GM18861 (cell line): ENCODE results near the gene INKA2.
"Not testable (repeated sequence)": the region's sequence is repeated elsewhere in the genome, so short reads cannot be mapped to it uniquely, and the experiment has no call there.

Experiments
- ATAC-seq: cut with Tn5 transposase; IDR thresholded peaks from one replicate; pipeline ENCODE4 v1.9.1; 2021; ENCODE audit not compliant: unreplicated experiment

The INKA2 gene

DNA sequence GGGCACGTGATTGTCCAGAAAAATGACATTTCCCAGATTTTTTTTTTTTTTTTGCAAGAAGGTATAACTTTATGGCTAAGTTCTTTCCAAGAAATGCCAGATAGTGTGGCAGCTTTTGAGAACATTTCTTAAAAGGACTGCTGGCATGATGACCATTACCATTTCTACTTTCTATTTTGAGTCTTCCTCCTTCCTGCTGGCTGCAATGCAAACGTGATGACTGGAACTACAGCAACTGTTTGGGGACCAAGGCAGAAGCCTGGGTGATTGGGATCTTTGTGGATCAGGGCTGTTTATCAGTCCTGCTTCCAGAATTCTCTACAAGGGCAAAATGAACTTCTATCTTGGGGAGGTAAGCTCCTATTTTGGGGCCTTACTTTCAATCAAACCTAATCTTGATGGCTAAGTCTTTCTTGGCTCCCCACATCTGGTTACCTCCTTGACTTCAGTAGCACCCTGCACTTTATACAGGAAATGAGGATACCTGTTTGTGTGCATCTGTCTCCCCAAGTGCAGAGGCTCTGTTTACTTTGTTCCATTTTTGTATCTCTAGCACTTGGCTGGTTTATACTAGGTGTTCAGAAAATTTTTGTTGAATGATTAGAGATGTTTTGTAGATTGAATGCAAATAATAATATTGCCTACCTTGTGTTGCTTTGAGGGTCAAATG, 12.8 kb upstream of the INKA2 start:
- no peak for ATAC-seq

- no peak for ATAC-seq
Observed at GRCh38 chr1:111750856-111751255, 11.7 kb upstream of the INKA2 start.

GRCh38 chr1:111749628-111750027, 10.4 kb upstream of the INKA2 start:
- no peak for ATAC-seq

DNA sequence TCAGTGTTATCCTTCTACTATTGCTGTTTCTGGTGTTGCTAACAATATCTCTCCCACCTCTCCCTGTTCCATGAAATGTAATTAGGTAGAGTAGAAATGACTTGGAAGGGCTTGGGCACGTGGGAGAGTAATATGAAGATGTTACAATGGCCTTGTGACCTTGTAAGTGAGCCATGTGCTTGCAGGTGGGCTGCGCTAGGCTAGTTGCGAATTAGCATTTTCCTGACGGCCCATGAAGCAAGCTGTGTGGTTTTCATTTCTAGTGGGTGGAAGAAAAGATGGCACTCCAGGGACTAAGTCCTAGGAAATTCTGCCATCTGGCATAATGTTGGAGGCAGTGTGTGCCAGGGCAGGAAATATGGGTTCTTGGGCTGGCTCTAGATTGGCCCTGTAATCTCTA, 8.8 kb upstream of the INKA2 start:
- ATAC-seq = no peak

DNA sequence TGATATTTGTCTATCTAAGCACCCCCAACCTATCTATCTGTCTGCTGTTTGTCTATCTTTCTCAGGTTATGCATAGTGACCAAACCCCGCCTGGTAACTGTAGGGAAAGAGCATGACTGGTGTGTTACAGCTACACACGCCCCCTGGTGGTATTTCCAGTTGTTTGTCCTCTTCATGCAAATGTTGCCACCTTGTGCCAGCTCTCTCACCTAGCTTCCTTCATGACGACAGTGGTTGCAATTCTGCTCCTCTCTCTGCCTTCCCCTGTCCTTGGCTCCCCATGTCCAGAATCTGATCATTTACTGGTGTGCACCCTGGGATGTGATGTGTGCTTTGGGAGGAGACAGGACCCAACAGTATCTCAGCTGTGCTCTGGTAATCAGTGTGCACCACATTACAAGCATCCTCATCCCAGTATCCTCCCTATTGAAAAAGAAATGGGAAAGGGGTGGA, 8.1 kb upstream of the INKA2 start:
- no peak for ATAC-seq

- ATAC-seq = no peak
Observed at GRCh38 chr1:111746614-111746999, 7.4 kb upstream of the INKA2 start.

DNA sequence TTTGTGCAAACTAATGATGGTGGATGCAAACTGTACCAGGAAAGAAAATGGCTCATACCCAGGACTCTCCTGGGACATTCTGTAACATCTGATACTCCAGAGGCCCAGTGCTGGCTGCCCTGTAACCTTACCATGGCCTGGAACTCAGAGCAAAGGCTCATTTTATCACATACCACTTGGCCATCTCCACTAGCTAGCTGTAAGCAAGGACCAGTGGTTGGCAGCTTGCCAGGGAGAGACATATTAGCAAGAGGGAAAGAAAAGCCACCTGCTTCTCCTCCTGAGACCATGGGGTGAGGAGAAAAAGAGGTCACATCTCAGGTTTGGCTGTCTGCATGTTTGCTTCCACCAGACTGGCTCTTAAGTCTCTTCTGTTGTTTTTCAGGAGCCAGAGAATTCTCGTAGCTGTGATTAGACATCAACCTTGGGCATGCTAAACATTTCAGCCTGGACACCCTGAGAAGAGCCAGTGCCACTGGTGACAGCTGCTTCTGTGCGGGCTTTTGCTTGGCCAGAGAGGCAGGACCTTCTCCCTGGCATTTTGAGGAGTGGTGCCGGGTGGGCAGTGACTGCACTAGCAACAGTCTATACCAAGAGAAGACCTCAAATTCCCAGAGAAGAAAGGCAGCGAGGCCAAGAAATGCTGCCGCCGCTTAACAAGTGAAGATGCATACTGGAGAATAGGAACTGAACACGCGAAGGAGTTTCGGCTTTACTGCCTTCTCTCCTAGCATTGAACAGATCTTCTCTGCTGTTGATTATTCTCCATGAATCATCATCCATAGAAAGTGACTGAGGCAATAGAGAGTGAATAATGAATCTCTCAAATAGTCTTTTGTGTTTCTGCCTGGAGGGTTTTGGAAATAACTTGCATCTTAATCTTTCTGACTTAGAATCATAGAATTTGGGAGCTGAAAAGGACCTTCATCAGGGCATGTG, 6.7 kb upstream of the INKA2 start:
- no peak for ATAC-seq

DNA sequence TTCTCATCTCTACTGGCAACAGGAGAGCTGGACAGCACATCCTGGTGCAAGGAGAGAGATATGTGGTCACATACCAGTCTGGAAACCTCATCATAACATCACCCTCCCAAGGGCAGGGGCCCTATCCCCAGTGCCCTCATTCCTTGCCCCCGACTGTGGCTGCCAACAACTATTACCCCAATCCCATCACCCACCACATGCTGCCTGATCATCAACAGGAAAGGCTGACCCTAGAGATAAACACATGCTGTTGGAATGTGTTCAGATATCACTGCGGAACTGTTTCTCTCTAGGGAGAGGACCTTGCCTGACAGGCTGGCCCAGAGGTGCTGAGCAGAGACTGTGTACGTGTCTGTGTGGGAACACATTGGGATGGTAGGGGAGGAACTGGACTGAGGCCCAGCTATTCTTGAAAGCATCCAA, 4.5 kb upstream of the INKA2 start:
- no peak for ATAC-seq

DNA sequence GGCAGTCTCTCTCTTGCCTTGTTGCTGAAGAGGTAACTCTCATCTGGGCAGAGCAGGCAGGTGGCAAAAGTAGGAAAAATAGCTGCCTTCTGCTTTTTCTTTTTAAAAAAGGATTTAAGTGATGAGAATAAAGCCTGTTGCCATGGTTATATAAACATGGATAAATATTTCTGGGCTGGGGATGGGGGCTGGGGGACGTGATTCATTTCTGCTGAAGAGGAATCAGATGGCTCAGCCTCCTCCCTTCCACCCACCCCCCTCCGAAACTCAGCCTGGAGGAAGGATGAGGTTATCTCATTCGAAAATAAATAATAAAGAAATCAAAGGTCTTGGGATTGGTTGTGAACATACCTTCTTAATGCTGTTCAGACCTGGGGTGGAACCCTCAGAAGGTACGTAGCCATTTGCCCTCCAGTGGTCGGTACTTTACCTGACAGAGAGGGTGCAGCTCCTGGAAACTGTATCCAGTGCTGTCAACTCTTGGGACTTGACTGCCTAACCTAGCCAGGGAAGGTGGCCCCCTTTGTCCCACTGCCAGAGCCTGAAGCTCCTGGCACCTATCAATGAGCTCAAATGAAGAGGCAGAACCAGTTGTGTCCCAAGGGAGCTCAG, 3.8 kb upstream of the INKA2 start:
- ATAC-seq = no peak

GRCh38 chr1:111742292-111742691, 3.1 kb upstream of the INKA2 start:
- not testable (repeated sequence) for ATAC-seq

DNA sequence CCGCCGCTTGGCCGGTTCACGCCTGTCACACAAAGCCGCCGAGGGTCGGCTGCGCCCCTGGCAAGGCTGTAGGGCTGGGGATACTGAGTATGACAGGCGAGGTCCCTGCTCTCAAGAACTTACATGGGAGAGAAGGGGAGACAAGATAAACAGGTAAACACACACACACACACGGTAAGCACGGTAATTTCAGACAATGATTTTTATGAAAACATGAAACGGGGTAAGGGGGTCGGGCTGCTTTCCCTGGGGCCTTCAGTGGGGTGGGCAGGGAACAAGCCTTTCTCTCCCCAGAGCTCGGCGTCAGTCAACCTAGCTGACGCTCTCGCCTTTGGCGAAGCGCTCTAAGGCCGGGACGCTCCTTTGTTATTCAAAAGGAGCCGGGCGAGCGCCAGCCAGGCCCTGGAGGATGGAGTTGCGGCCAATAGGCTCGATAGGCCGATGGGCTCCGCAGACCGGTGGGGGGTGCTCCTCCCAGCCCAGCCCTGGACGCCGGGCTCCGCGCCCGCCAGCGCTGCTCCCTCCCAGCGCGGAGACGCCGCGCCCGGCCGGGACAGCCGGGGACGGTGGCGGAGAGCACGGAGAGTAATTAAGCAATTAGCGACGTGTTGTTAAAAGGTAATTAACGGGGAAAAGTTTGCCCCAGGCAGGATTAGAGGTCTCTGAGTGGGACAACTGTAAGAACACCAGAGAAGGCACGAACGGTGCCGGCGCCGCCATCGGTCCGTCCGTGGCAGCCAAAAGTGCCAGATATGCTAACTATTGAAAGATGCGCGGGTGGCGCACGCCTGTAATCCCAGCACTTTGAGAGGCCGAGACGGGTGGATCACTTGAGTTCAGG, 950 bp upstream of the INKA2 start:
- no peak for ATAC-seq

- peak; percentile 36 for ATAC-seq
Observed at GRCh38 chr1:111738436-111739193, 580 bp downstream of the INKA2 start.

- ATAC-seq = no peak
Observed at GRCh38 chr1:111738133-111738435, 1.1 kb downstream of the INKA2 start.

DNA sequence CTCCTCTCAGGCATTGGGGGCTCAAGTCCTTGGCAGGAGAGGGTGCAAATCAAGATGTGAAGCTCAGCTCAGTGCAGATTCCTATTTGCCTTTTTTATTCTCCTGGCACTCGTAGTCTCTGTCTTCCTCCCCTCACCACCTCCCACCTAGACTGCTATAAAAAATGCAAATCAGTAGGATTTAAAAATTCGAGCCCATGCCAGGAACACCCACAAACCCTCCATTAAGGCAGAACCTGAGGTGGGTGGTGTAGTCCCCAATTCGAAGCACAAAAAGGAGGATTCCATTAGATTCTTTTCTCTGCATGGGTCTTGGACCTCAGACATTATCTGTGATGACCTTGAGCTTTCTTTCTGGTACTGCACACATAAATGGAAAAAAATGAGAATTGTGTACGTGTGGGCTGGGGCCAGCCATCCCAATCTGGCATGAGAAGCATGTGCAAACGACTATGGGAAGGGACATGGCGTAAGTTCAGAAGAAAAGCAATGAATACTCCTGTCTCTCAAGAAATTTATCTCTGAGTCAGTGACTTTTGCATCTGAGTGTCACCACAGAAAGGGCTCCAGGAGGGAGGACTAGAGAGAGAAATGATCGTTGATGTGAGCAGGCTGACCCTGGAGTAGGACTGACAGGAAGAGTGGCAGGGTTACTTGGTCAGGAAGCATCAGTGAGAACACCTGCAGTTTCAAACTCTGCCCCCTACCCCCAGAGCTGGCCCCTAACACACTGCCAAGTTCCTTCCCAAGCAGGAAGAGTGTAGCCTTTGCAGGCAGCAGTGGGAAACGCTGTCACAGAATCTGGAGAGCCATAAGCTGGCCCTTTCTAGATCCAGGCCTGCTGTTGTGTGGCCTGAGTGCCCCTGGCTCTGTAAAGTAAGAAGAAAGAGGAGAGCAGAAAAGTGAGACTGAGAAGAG, 1.7 kb downstream of the INKA2 start:
- ATAC-seq = no peak

GRCh38 chr1:111736548-111737215, 2.5 kb downstream of the INKA2 start:
- no peak for ATAC-seq

- ATAC-seq = no peak
Observed at GRCh38 chr1:111735858-111736544, 3.2 kb downstream of the INKA2 start.

- no peak for ATAC-seq
Observed at GRCh38 chr1:111735321-111735720, 3.9 kb downstream of the INKA2 start.

- no peak for ATAC-seq
Observed at GRCh38 chr1:111734856-111735255, 4.3 kb downstream of the INKA2 start.
